Measurements from ENCODE around the gene CSMD2.

DNA sequence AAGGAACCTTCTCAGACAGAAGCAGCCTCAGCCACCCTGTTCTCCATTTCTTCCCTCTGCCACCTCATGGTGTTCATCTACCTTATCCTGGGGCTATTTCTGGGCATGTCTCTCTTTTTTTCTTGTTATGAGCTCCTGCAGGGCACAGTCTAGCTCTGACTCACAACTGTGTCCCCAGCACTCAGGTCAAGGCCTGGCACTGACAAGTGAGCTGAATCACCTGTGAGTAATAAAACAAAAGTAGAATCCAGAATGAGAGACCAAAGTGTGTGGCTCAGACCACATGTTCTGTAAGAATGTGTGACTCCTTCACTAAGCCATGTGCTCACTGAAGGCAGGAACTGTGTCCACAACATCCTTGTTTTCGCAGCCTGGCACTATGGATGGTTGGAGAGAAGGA is 34.9 kb upstream of the CSMD2 start:
- TF ChIP-seq CTCF (IDR thresholded peaks at IDR 0.05; ENCODE audit: insufficient read depth, low read length, poor library complexity, severe bottlenecking) (no peak), EZH2phosphoT487 (conservative IDR thresholded peaks at IDR 0.05; ENCODE audit: low read length) (no peak)
